ENCODE results near the gene SUSD6.

Gene SUSD6

GRCh38 chr14:69763761-69764510 is 152.5 kb downstream of the SUSD6 start:
- DNase-seq (ENCODE audit: low spot score), result no peak

Data from CD4-positive, alpha-beta T cell treated with Interleukin-2 at 100 ng/mL for 4 hours (primary cell).